GM12865 (cell line): ENCODE results near the gene CACNA1C.

Experiments
- DNase-seq: peaks from one replicate; pipeline ENCODE4 v3.0.0; 2010; ENCODE audit warnings: low read depth
- H3K4me3 ChIP-seq: 2 replicates; pipeline ENCODE4 v1.5.1; 2011; ENCODE audit warnings: mild to moderate bottlenecking, low read depth, low read length, control low read depth
- CTCF ChIP-seq: IDR thresholded peaks from 2 replicates; pipeline ENCODE4 v1.5.1; 2011; ENCODE audit warnings: low read length, control low read depth, low read depth, inconsistent platforms; ENCODE audit not compliant: insufficient read depth; ENCODE audit errors: missing control alignments

Gene CACNA1C

GRCh38 chr12:2387103-2387834, 334.5 kb downstream of the CACNA1C start:
- no peak for TF ChIP-seq CTCF
- peak; percentile 74 for DNase-seq

GRCh38 chr12:2389079-2389790, 336.4 kb downstream of the CACNA1C start:
- no peak for DNase-seq
- H3K4me3 ChIP-seq = no peak overlapping the region
- no peak for TF ChIP-seq CTCF

More at GRCh38 chr12:2387103-2387834, 334.5 kb downstream of the CACNA1C start:
- no peak overlapping the region for H3K4me3 ChIP-seq

- no peak for DNase-seq
- TF ChIP-seq CTCF = no peak
- H3K4me3 ChIP-seq = no peak overlapping the region
Measured at GRCh38 chr12:2390133-2390532, 337.3 kb downstream of the CACNA1C start.

GRCh38 chr12:2390850-2391390, 338.1 kb downstream of the CACNA1C start:
- DNase-seq = no peak
- H3K4me3 ChIP-seq = no peak overlapping the region
- no peak for TF ChIP-seq CTCF

GRCh38 chr12:2391740-2392331, 339.0 kb downstream of the CACNA1C start:
- no peak for DNase-seq
- TF ChIP-seq CTCF = no peak
- no peak overlapping the region for H3K4me3 ChIP-seq

- no peak for DNase-seq
- TF ChIP-seq CTCF = no peak
- no peak overlapping the region for H3K4me3 ChIP-seq
Measured at GRCh38 chr12:2393016-2393415, 340.2 kb downstream of the CACNA1C start.
